Calu3 (cell line): ENCODE results near the gene CEP131. TPM values are rescaled to one million over a fixed set of nuclear protein-coding genes. Genes with fewer than 3 reads are reported as not detected.

Source experiments
- BruUV-seq: library from RNA; stranded (reverse); fragments of 400-500 nt; replicated peaks from 2 replicates; lab custom pipeline; 2021; lab: Mats Ljungman, UMichigan
- CTCF ChIA-PET: fragments of 300-600 bp; sonication (Branson Sonifier 250); formaldehyde crosslinking; loops from one replicate; lab custom pipeline; 2022; ENCODE audit warnings: antibody characterized with exemption; lab: Charles Lee
- DNase-seq: peaks from one replicate; pipeline ENCODE4 v3.0.0; 2022
- H3K27ac Mint-ChIP-seq: one replicate; pipeline ENCODE4 v1.8.0; 2022; ENCODE audit warnings: mixed read lengths; ENCODE audit not compliant: unreplicated experiment
- H3K27me3 Mint-ChIP-seq: one replicate; pipeline ENCODE4 v1.8.0; 2022; ENCODE audit warnings: mixed read lengths; ENCODE audit not compliant: unreplicated experiment
- H3K36me3 Mint-ChIP-seq: one replicate; pipeline ENCODE4 v1.8.0; 2022; ENCODE audit warnings: mild to moderate bottlenecking, moderate library complexity, mixed read lengths; ENCODE audit not compliant: insufficient read depth, unreplicated experiment
- H3K4me1 Mint-ChIP-seq: one replicate; pipeline ENCODE4 v1.8.0; 2022; ENCODE audit warnings: mild to moderate bottlenecking, low read depth, mixed read lengths; ENCODE audit not compliant: unreplicated experiment
- H3K4me3 Mint-ChIP-seq: one replicate; pipeline ENCODE4 v1.8.0; 2022; ENCODE audit warnings: mild to moderate bottlenecking, low read depth, moderate library complexity, mixed read lengths; ENCODE audit not compliant: unreplicated experiment
- H3K9me3 Mint-ChIP-seq: one replicate; pipeline ENCODE4 v1.8.0; 2022; ENCODE audit warnings: low read depth, mixed read lengths; ENCODE audit not compliant: unreplicated experiment
- CTCF ChIP-seq: fragments of 200-600 bp; IDR thresholded peaks from one replicate; pipeline ENCODE4 v1.8.0; 2022; ENCODE audit warnings: antibody characterized with exemption; ENCODE audit not compliant: unreplicated experiment
- intact Hi-C: fragments of 100-400 bp; cut with micrococcal nuclease; formaldehyde crosslinking; loops from one replicate; pipeline ENCODE4 v1.10.0; 2022; ENCODE audit not compliant: unreplicated experiment
- total RNA-seq: library from RNA; stranded (reverse); gene quantifications from 2 replicates; pipeline ENCODE4 v1.2.3, GENCODE V29; 2022

CEP131 gene
- total RNA-seq, 1 experiment from 2014 or later = 28.2 TPM

- no peak for DNase-seq
- H3K27me3 Mint-ChIP-seq = no peaks in the 10 kb centered on the region
- peaks cover 79% of the 10 kb centered on the region for H3K36me3 Mint-ChIP-seq
- intact Hi-C loops = loop anchor here (5.0 kb wide), 1 partner anchor 231 kb away; no protein-coding TSS in a partner anchor
- H3K9me3 Mint-ChIP-seq = no peaks in the 10 kb centered on the region
- H3K4me3 Mint-ChIP-seq = no peak overlapping the region
- no peak for TF ChIP-seq CTCF
- BruUV-seq = no TSS peak
- H3K27ac Mint-ChIP-seq = no peak overlapping the region
- CTCF ChIA-PET = no interaction called here
- no peaks in the 10 kb centered on the region for H3K4me1 Mint-ChIP-seq
These were observed 28.4 kb upstream of the CEP131 start for GRCh38 chr17:81251094-81251708.

- TF ChIP-seq CTCF = no peak
- Mint-ChIP-seq H3K27me3 (no peaks in the 10 kb centered on the region), H3K27ac (no peak overlapping the region), H3K4me1 (no peaks in the 10 kb centered on the region), H3K4me3 (no peak overlapping the region), H3K9me3 (no peaks in the 10 kb centered on the region), H3K36me3 (peaks cover 84% of the 10 kb centered on the region)
- BruUV-seq = no TSS peak
- intact Hi-C loops = loop anchor here (5.0 kb wide), 1 partner anchor 232 kb away; no protein-coding TSS in a partner anchor
- CTCF ChIA-PET = interaction anchor here (0.9 kb wide), 1 partner anchor 23 kb away, joined by 7 read pairs; no protein-coding TSS in a partner anchor
- DNase-seq = no peak
These were observed 27.7 kb upstream of the CEP131 start for GRCh38 chr17:81250286-81251093.

GRCh38 chr17:81249223-81250040 is 26.7 kb upstream of the CEP131 start:
- H3K4me1 Mint-ChIP-seq = no peaks in the 10 kb centered on the region
- intact Hi-C loops = loop anchor here (5.0 kb wide), 1 partner anchor 233 kb away; no protein-coding TSS in a partner anchor
- peaks cover 84% of the 10 kb centered on the region for H3K36me3 Mint-ChIP-seq
- TF ChIP-seq CTCF = no peak
- H3K27me3 Mint-ChIP-seq = no peaks in the 10 kb centered on the region
- H3K9me3 Mint-ChIP-seq = no peaks in the 10 kb centered on the region
- H3K27ac Mint-ChIP-seq = no peak overlapping the region
- no peak for DNase-seq
- no peak overlapping the region for H3K4me3 Mint-ChIP-seq
- CTCF ChIA-PET = interaction anchor here (0.9 kb wide), 1 partner anchor 22 kb away, joined by 7 read pairs; no protein-coding TSS in a partner anchor
- BruUV-seq = no TSS peak

GRCh38 chr17:81248649-81249048 is 25.9 kb upstream of the CEP131 start:
- CTCF ChIA-PET = no interaction called here
- H3K4me3 Mint-ChIP-seq = no peak overlapping the region

More at GRCh38 chr17:81248649-81249048, 25.9 kb upstream of the CEP131 start:
- Mint-ChIP-seq H3K36me3 (peaks cover 82% of the 10 kb centered on the region), H3K27ac (no peak overlapping the region), H3K27me3 (no peaks in the 10 kb centered on the region), H3K9me3 (no peaks in the 10 kb centered on the region), H3K4me1 (no peaks in the 10 kb centered on the region)
- DNase-seq = no peak
- intact Hi-C loops = no loop called here
- no TSS peak for BruUV-seq
- no peak for TF ChIP-seq CTCF
